ELF-1 (cell line): ENCODE data around the gene AHNAK2.
"Not testable (repeated sequence)": the region's sequence is repeated elsewhere in the genome, so short reads cannot be mapped to it uniquely, and the experiment has no call there.

Source experiments
- DNase-seq: peaks from one replicate; pipeline ENCODE4 v3.0.0-alpha.2; 2016; ENCODE audit warnings: low read depth, low spot score

Gene AHNAK2

GRCh38 chr14:104953896-104954656 lies 24.1 kb downstream of the AHNAK2 start:
- no peak for DNase-seq

GRCh38 chr14:104953097-104953496 lies 25.1 kb downstream of the AHNAK2 start:
- DNase-seq, result no peak

GRCh38 chr14:104951863-104952657 lies 26.1 kb downstream of the AHNAK2 start:
- DNase-seq, result not testable (repeated sequence)

GRCh38 chr14:104950701-104951100 lies 27.5 kb downstream of the AHNAK2 start:
- DNase-seq, result not testable (repeated sequence)

- no peak for DNase-seq
These were observed 28.2 kb downstream of the AHNAK2 start for GRCh38 chr14:104950021-104950420.

- not testable (repeated sequence) for DNase-seq
These were observed 28.7 kb downstream of the AHNAK2 start for GRCh38 chr14:104949406-104949955.

- no peak for DNase-seq
These were observed 29.5 kb downstream of the AHNAK2 start for GRCh38 chr14:104948736-104949031.

GRCh38 chr14:104947881-104948735 lies 30.1 kb downstream of the AHNAK2 start:
- DNase-seq, result not testable (repeated sequence)

- not testable (repeated sequence) for DNase-seq
These were observed 31.0 kb downstream of the AHNAK2 start for GRCh38 chr14:104947201-104947600.

- DNase-seq, result not testable (repeated sequence)
These were observed 31.9 kb downstream of the AHNAK2 start for GRCh38 chr14:104945986-104946965.

GRCh38 chr14:104945266-104945665 lies 32.9 kb downstream of the AHNAK2 start:
- DNase-seq, result not testable (repeated sequence)

GRCh38 chr14:104944436-104945205 lies 33.6 kb downstream of the AHNAK2 start:
- DNase-seq, result not testable (repeated sequence)

- not testable (repeated sequence) for DNase-seq
These were observed 34.2 kb downstream of the AHNAK2 start for GRCh38 chr14:104944016-104944308.

GRCh38 chr14:104943216-104944015 lies 34.8 kb downstream of the AHNAK2 start:
- not testable (repeated sequence) for DNase-seq

- DNase-seq, result no peak
These were observed 35.6 kb downstream of the AHNAK2 start for GRCh38 chr14:104942586-104942985.

- no peak for DNase-seq
These were observed 36.4 kb downstream of the AHNAK2 start for GRCh38 chr14:104941508-104942365.

- peak; percentile 18 for DNase-seq
These were observed 37.5 kb downstream of the AHNAK2 start for GRCh38 chr14:104940526-104941150.
